K562 (cell line): ENCODE measurements around the gene PDLIM5. TPM values are rescaled to one million over a fixed set of nuclear protein-coding genes. Genes with fewer than 3 reads are reported as not detected.

ENCODE experiments used
- ADNP ChIP-seq: fragments of 200-800 bp; sonication (Bioruptor generic); IDR thresholded peaks from 2 replicates; pipeline ENCODE4 v1.6.1; 2016; ENCODE audit warnings: missing genetic modification characterization, missing compliant biosample characterization
- BHLHE40 ChIP-seq: IDR thresholded peaks from 2 replicates; pipeline ENCODE4 v1.6.1; 2011; ENCODE audit warnings: low read length, improper control_type of control experiment
- BRCA1 ChIP-seq, 2 experiments: fragments of 450-650 bp in 1 of 2; sonication (generic) in 1 of 2; formaldehyde crosslinking in 1 of 2; IDR thresholded peaks; 2 replicates each; pipeline versions ENCODE4 v1.5.0 to v1.6.1; 2017 to 2020; ENCODE audit warnings: mild to moderate bottlenecking in 1 of 2, missing genetic modification reagents in 1 of 2
- EP400 ChIP-seq: fragments of 450-650 bp; IDR thresholded peaks from 2 replicates; pipeline ENCODE4 v1.6.1; 2017; ENCODE audit warnings: antibody characterized with exemption, mild to moderate bottlenecking, moderate library complexity
- IRF2 ChIP-seq: sonication (generic); formaldehyde crosslinking; IDR thresholded peaks from 2 replicates; pipeline ENCODE4 v1.8.1; 2022; ENCODE audit warnings: mild to moderate bottlenecking, missing genetic modification reagents
- IRF9 ChIP-seq: fragments of 450-650 bp; IDR thresholded peaks from 2 replicates; pipeline ENCODE4 v1.6.1; 2016; ENCODE audit warnings: missing biosample characterization, missing genetic modification characterization
- NCOR1 ChIP-seq: fragments of 450-650 bp; IDR thresholded peaks from 2 replicates; pipeline ENCODE4 v1.6.1; 2016; ENCODE audit warnings: mild to moderate bottlenecking, moderate library complexity
- NFIX ChIP-seq: fragments of 250-450 bp; sonication (Bioruptor Pico); IDR thresholded peaks from 2 replicates; pipeline ENCODE4 v1.4.0; 2020; ENCODE audit warnings: low read depth, mild to moderate bottlenecking, moderate library complexity
- PHF20 ChIP-seq: fragments of 450-650 bp; IDR thresholded peaks from 2 replicates; pipeline ENCODE4 v1.6.1; 2018; ENCODE audit not compliant: partially characterized antibody
- RBM25 ChIP-seq: fragments of 200-400 bp; formaldehyde crosslinking; IDR thresholded peaks from 2 replicates; pipeline ENCODE4 v1.6.1; 2018; ENCODE audit warnings: low read length, low read depth, moderate library complexity; ENCODE audit not compliant: severe bottlenecking
- SAFB2 ChIP-seq: fragments of 200-400 bp; formaldehyde crosslinking; IDR thresholded peaks from 2 replicates; pipeline ENCODE4 v1.6.1; 2018; ENCODE audit warnings: borderline replicate concordance, low read length, low read depth, moderate library complexity; ENCODE audit not compliant: severe bottlenecking
- SFPQ ChIP-seq: fragments of 200-400 bp; formaldehyde crosslinking; IDR thresholded peaks from 2 replicates; pipeline ENCODE4 v1.6.1; 2017; ENCODE audit warnings: mild to moderate bottlenecking, low read depth, low read length, moderate library complexity
- SRF ChIP-seq, 2 experiments: fragments of 250-450, 450-650 bp in 1 of 2; sonication (Bioruptor Pico) in 1 of 2; sonication (generic) in 1 of 2; formaldehyde crosslinking; IDR thresholded peaks; 2 replicates each; pipeline versions ENCODE4 v1.5.0 to v1.5.1; 2020 to 2022; ENCODE audit warnings: mild to moderate bottlenecking in 1 of 2, missing genetic modification reagents in 1 of 2
- THAP7 ChIP-seq: fragments of 250-450 bp; sonication (Bioruptor Pico); IDR thresholded peaks from 2 replicates; pipeline ENCODE4 v1.5.0; 2021
- UBTF ChIP-seq, 2 experiments: IDR thresholded peaks; 2 replicates each; pipeline ENCODE4 v1.6.1; 2012; ENCODE audit warnings: improper control_type of control experiment in 2 of 2, low read depth in 2 of 2, low read length in 2 of 2, borderline replicate concordance in 1 of 2
- ZFPM2 ChIP-seq: fragments of 250-450 bp; sonication (Bioruptor Pico); IDR thresholded peaks from 2 replicates; pipeline ENCODE4 v1.5.1; 2022; ENCODE audit warnings: mild to moderate bottlenecking
- ZNF133 ChIP-seq: fragments of 250-450 bp; sonication (Bioruptor Pico); IDR thresholded peaks from 2 replicates; pipeline ENCODE4 v1.4.0; 2020; ENCODE audit warnings: mild to moderate bottlenecking
- ZNF282 ChIP-seq: sonication (generic); formaldehyde crosslinking; IDR thresholded peaks from 2 replicates; pipeline ENCODE4 v1.8.1; 2023; ENCODE audit warnings: missing genetic modification reagents
- ZNF707 ChIP-seq: fragments of 250-450 bp; sonication (Bioruptor Pico); conservative IDR thresholded peaks from 2 replicates; pipeline ENCODE4 v1.8.0; 2022; ENCODE audit warnings: inconsistent platforms, mild to moderate bottlenecking, moderate library complexity
- ZNF766 ChIP-seq: fragments of 200-800 bp; sonication (Bioruptor generic); conservative IDR thresholded peaks from 2 replicates; pipeline ENCODE4 v1.6.1; 2016; ENCODE audit warnings: missing genetic modification characterization, missing compliant biosample characterization
- polyA plus RNA-seq, 8 experiments: library from polyadenylated mRNA; depleted of rRNA in 4 of 8; stranded (reverse) in 5 of 8; unstranded in 3 of 8; fragments of >200 nt; fragmentation: Nextera tagmentation in 2 of 8; fragmentation: Illumina TruSeq in 1 of 8; extraction: Ambion mirVana in 2 of 8; extraction: Trizol in 1 of 8; gene quantifications; 2 replicates each; pipeline versions ENCODE4 v1.2.1 to v1.2.3, GENCODE V29; 2011 to 2014; ENCODE audit warnings: inconsistent platforms in 1 of 8, missing spikeins in 1 of 8
- total RNA-seq, 7 experiments: library from RNA; depleted of rRNA in 6 of 7; stranded (reverse); fragments of >200 nt in 6 of 7; fragmentation: Illumina TruSeq in 2 of 7; extraction: Trizol in 2 of 7; gene quantifications; 2 replicates each; pipeline versions ENCODE4 v1.2.1 to v1.2.3, GENCODE V29; 2011 to 2021; ENCODE audit warnings: low replicate concordance in 1 of 7

Gene PDLIM5
- total and polyA plus RNA-seq, 9 of the 15 experiments (the other 6 are each of a cell fraction or from before 2014, with no cell fraction given), result 36.9 to 127 (median 62.5) TPM

GRCh38 chr4:94451695-94452475 lies at the start of gene PDLIM5 (continued):
- TF ChIP-seq IRF2 (CRISPR knock-in tag), result no peak
- peak; percentile 95 to 98 for TF ChIP-seq UBTF (IDR thresholded peaks at IDR 0.05; ENCODE audit: borderline replicate concordance in 1 of 2, low read depth in 2 of 2, low read length in 2 of 2)
- TF ChIP-seq ZNF133 (CRISPR knock-in tag), result no peak
- no peak for TF ChIP-seq RBM25
- peak; percentile 75; the same call in 1 of the 2 replicates for TF ChIP-seq EP400
- TF ChIP-seq SAFB2, result no peak
- TF ChIP-seq ZNF707 (CRISPR knock-in tag), result no peak
- no peak for TF ChIP-seq ADNP (tag)
- no peak for TF ChIP-seq NFIX (CRISPR knock-in tag)
- TF ChIP-seq PHF20, result peak; percentile 56
- no peak for TF ChIP-seq THAP7 (CRISPR knock-in tag)
- no peak for TF ChIP-seq ZNF766 (CRISPR knock-in tag)
- TF ChIP-seq BHLHE40, result 0 out of 2 replicates have a peak, but pooled peaks have one; percentile 4
- no peak for TF ChIP-seq IRF9
- no peak for TF ChIP-seq SRF (CRISPR knock-in tag; IDR thresholded peaks at IDR 0.05)
- no peak for TF ChIP-seq ZFPM2 (CRISPR knock-in tag)
- TF ChIP-seq BRCA1 (IDR thresholded peaks at IDR 0.05), result no peak
- TF ChIP-seq BRCA1 (CRISPR knock-in tag; IDR thresholded peaks at IDR 0.05), result no peak
- no peak for TF ChIP-seq ZNF282 (CRISPR knock-in tag)
- TF ChIP-seq NCOR1, result 0 out of 2 replicates have a peak, but pooled peaks have one; percentile 28
- TF ChIP-seq SFPQ, result no peak
